Subcutaneous abdominal adipose tissue (tissue), 5 donors: ENCODE results near the gene GAS1.

Experiments
- H3K27ac ChIP-seq: one replicate; pipeline ENCODE4 v1.7.0; 2013; ENCODE audit warnings: low read depth, mild to moderate bottlenecking, inconsistent platforms, low read length, moderate library complexity
- H3K27me3 ChIP-seq, 5 donors: one replicate each; pipeline ENCODE4 v1.7.0; 2013; ENCODE audit warnings: low read length in 5 of 5, inconsistent platforms in 1 of 5; ENCODE audit not compliant: control insufficient read depth in 5 of 5, insufficient read depth in 4 of 5
- H3K36me3 ChIP-seq, 5 donors: one replicate each; pipeline ENCODE4 v1.7.0; 2013; ENCODE audit warnings: low read length in 5 of 5; ENCODE audit not compliant: control insufficient read depth in 5 of 5, insufficient read depth in 5 of 5
- H3K4me1 ChIP-seq, 5 donors: one replicate each; pipeline ENCODE4 v1.7.0; 2013; ENCODE audit warnings: low read length in 5 of 5, mild to moderate bottlenecking in 3 of 5, moderate library complexity in 1 of 5; ENCODE audit not compliant: control insufficient read depth in 5 of 5, insufficient read depth in 5 of 5
- H3K4me3 ChIP-seq, 5 donors: one replicate each; pipeline ENCODE4 v1.7.0; 2013; ENCODE audit warnings: low read length in 5 of 5, low read depth in 1 of 5
- H3K9ac ChIP-seq, 5 donors: one replicate each; pipeline ENCODE4 v1.7.0; 2013; ENCODE audit warnings: low read length in 5 of 5, mild to moderate bottlenecking in 4 of 5, moderate library complexity in 3 of 5
- H3K9me3 ChIP-seq, 5 donors: one replicate each; pipeline ENCODE4 v1.7.0; 2013; ENCODE audit warnings: low read length in 5 of 5; ENCODE audit not compliant: control insufficient read depth in 5 of 5
- donor health status: healthy.
- donor health status: healthy.
- donor health status: healthy.
- donor health status: healthy.
- donor health status: healthy.

GAS1 gene

DNA sequence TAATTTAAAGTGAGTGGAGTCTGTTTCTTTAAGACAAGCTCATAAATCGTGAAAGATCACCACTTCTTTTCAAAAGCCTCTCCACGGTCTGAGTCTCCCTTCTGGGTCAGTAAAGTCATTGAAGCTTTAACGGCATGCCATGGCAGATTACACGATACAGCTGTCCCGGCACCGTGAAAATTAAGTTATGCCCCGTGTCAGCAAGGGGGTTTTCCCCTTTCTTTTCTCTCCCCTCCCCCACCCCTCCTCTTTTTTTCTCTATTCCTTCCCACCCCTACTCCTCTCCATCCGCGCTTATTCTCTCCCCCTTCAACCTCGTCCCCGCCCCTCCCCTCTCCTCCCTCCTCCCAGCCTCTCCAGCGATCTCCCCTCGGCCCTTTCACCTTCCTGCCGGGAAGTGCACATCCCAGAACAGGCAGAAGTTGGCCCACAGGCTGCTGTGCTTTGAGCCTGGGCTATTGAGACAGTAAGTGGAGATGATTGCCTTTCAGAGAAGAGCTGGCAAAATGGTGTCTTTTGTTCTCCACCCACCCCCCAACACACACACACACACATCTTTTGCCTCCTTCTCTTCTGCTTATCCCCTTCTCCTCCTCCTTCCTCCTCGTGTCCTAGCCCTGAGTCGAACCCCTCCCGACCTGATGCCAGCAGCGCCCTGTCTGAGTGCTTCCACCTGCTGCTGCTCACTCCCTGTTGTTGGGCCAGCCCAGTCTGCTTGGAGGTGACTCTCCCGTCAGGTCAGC, 44.1 kb downstream of the GAS1 start:
- Histone ChIP-seq H3K27me3 (peaks cover 5 to 9% (median 6%) of the 10 kb centered on the region in 5 donors), H3K4me3 (peak overlapping the region in 2 of 5 donors; percentile 24 to 35), H3K36me3 (no peaks in the 10 kb centered on the region), H3K9ac (no peak overlapping the region), H3K9me3 (peaks cover 0 to 8% (median 2%) of the 10 kb centered on the region in 5 donors), H3K4me1 (peaks cover 0 to 10% (median 4%) of the 10 kb centered on the region in 5 donors), H3K27ac (no peak overlapping the region)

DNA sequence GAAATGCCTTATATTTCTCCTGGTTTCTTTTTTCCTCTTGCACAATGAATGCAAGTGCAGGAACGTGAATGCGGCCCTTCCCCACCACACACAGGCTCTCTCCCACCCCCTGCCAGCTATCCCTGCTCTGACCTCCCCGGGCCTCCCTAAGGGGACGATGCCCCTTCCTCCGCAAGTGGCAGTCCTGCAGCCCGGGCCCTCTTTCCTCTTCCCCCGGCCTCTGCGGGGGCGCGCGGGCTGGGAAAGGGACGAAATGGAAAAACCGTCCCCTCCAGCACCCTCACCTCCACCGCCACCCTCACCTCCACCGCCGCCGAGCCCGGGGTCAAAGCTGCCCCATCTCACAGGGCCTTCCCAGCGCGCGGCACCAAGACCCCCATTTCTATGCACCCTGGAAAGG, 44.7 kb downstream of the GAS1 start:
- Histone ChIP-seq H3K9me3 (peaks cover 0 to 8% (median 2%) of the 10 kb centered on the region in 5 donors), H3K4me1 (peaks cover 0 to 10% (median 4%) of the 10 kb centered on the region in 5 donors), H3K4me3 (peak overlapping the region in 2 of 5 donors; percentile 24 to 35), H3K27ac (no peak overlapping the region), H3K27me3 (peaks cover 5 to 9% (median 6%) of the 10 kb centered on the region in 5 donors), H3K9ac (no peak overlapping the region), H3K36me3 (no peaks in the 10 kb centered on the region)

DNA sequence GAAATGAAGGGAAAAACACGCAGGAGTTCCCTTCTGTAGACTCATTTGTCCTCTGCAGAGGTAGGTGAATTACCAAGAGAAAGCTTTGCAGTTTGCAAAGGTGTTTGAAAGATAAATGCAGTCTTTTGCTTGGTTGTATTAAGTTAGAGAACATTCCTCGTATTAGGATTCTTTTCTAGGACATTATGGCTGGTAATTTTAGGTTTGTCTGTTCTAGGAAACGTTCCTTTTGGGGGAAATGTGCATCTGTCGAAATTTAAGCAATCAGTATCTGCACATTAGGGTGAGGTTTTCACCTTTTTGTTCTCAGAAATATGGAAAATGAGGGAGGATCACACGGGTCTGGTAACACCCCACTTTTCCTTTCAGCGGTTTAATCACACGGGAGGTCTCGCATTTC, 45.1 kb downstream of the GAS1 start:
- peaks cover 0 to 8% (median 2%) of the 10 kb centered on the region in 5 donors for H3K9me3 ChIP-seq
- no peak overlapping the region for H3K9ac ChIP-seq
- H3K27me3 ChIP-seq = peaks cover 5 to 9% (median 6%) of the 10 kb centered on the region in 5 donors
- no peaks in the 10 kb centered on the region for H3K36me3 ChIP-seq
- no peak overlapping the region for H3K4me3 ChIP-seq
- H3K27ac ChIP-seq = no peak overlapping the region
- peaks cover 0 to 10% (median 4%) of the 10 kb centered on the region in 5 donors for H3K4me1 ChIP-seq

DNA sequence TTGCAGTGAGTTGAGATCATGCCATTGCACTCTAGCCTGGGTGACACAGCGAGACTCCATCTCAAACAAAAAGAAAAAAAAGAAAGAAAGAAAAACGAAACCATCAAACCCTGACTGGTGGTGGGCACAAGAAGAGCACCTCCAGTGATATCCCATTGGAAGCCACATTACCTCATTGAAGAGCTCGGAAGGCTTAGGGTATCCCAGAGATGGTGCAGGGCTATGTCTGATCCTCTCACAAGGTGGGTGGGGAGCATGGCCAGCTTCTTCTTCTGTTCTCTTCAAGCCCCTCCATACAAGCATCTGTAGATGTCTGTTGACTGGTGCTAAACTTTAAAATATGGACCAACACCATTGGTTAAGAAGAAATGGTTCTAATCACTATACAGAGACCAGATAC, 45.8 kb downstream of the GAS1 start:
- Histone ChIP-seq H3K9me3 (peaks cover 0 to 5% (median 0%) of the 10 kb centered on the region in 5 donors), H3K36me3 (no peaks in the 10 kb centered on the region), H3K4me3 (no peak overlapping the region), H3K27me3 (peaks cover 5 to 9% (median 6%) of the 10 kb centered on the region in 5 donors), H3K4me1 (peaks cover 0 to 10% (median 4%) of the 10 kb centered on the region in 5 donors), H3K9ac (no peak overlapping the region), H3K27ac (no peak overlapping the region)
